Neural cell (in vitro differentiated cells): ENCODE results near the gene RBFOX2. TPM values are rescaled to one million over a fixed set of nuclear protein-coding genes. Genes with fewer than 3 reads are reported as not detected.
"Not testable (repeated sequence)": the region's sequence is repeated elsewhere in the genome, so short reads cannot be mapped to it uniquely, and the experiment has no call there.

Source experiments
- H2AFZ ChIP-seq: fragments of 200-600, 300-800 bp; sonication (generic), shearing (Covaris generic); 2 replicates; pipeline ENCODE4 v1.6.0; 2014; ENCODE audit warnings: low read depth, mild to moderate bottlenecking, antibody characterized with exemption, low read length, moderate library complexity
- H3F3A ChIP-seq: fragments of 200-600 bp; shearing (Covaris generic); 2 replicates; pipeline ENCODE4 v1.6.1; 2016; ENCODE audit warnings: mild to moderate bottlenecking, moderate library complexity, mixed read lengths, antibody characterized with exemption, low read length; ENCODE audit not compliant: insufficient read depth, poor library complexity, severe bottlenecking
- H3K27ac ChIP-seq: fragments of 200-600, 300-800 bp; sonication (generic), shearing (Covaris generic); 2 replicates; pipeline ENCODE4 v1.5.1; 2014; ENCODE audit warnings: mild to moderate bottlenecking, low read length, moderate library complexity
- H3K27me3 ChIP-seq: fragments of 300-800, 200-600 bp; sonication (generic), shearing (Covaris generic); 2 replicates; pipeline ENCODE4 v1.6.0; 2014; ENCODE audit warnings: mild to moderate bottlenecking, low read depth, low read length, moderate library complexity; ENCODE audit not compliant: insufficient read depth
- H3K36me3 ChIP-seq: fragments of 300-800, 200-600 bp; sonication (generic), shearing (Covaris generic); 2 replicates; pipeline ENCODE4 v1.5.1; 2014; ENCODE audit warnings: mild to moderate bottlenecking, antibody characterized with exemption, low read length, moderate library complexity; ENCODE audit not compliant: insufficient read depth
- H3K4me2 ChIP-seq: fragments of 300-800, 200-600 bp; sonication (generic), shearing (Covaris generic); 2 replicates; pipeline ENCODE4 v1.6.0; 2014; ENCODE audit warnings: mild to moderate bottlenecking, low read length
- H3K4me3 ChIP-seq: fragments of 300-800, 200-600 bp; sonication (generic), shearing (Covaris generic); 2 replicates; pipeline ENCODE4 v1.5.1; 2014; ENCODE audit warnings: mild to moderate bottlenecking, low read length, moderate library complexity
- H3K79me2 ChIP-seq: fragments of 200-600 bp; shearing (Covaris generic); replicated peaks from 2 replicates; pipeline ENCODE4 v1.6.0; 2014; ENCODE audit warnings: mild to moderate bottlenecking, low read length, moderate library complexity; ENCODE audit not compliant: insufficient read depth
- H3K9ac ChIP-seq: fragments of 300-800, 200-600 bp; sonication (generic), shearing (Covaris generic); 2 replicates; pipeline ENCODE4 v1.6.1; 2016; ENCODE audit warnings: mild to moderate bottlenecking, low read length, mixed read lengths
- H3K9me2 ChIP-seq: fragments of 200-600 bp; shearing (Covaris generic); 2 replicates; pipeline ENCODE4 v1.6.1; 2016; ENCODE audit warnings: mild to moderate bottlenecking, low read length, mixed read lengths; ENCODE audit not compliant: insufficient read depth
- H3K9me3 ChIP-seq: fragments of 200-600, 300-800 bp; sonication (generic), shearing (Covaris generic); 2 replicates; pipeline ENCODE4 v1.6.1; 2016; ENCODE audit warnings: mild to moderate bottlenecking, mixed run types, low read length, moderate library complexity, mixed read lengths
- H4K20me1 ChIP-seq: fragments of 200-600 bp; shearing (Covaris generic); 2 replicates; pipeline ENCODE4 v1.6.1; 2016; ENCODE audit warnings: mild to moderate bottlenecking, mixed run types; ENCODE audit not compliant: insufficient read depth
- EP300 ChIP-seq: fragments of 450-650 bp; conservative IDR thresholded peaks from 2 replicates; pipeline ENCODE4 v1.6.1; 2014; ENCODE audit warnings: antibody characterized with exemption, mild to moderate bottlenecking, moderate library complexity; ENCODE audit not compliant: poor library complexity, severe bottlenecking
- EZH2 ChIP-seq: fragments of 200-600, 300-800 bp; shearing (Covaris generic), sonication (generic); IDR thresholded peaks from 2 replicates; pipeline ENCODE4 v1.6.1; 2014; ENCODE audit warnings: antibody characterized with exemption, low read length, borderline replicate concordance, mild to moderate bottlenecking; ENCODE audit not compliant: insufficient read depth, poor library complexity, severe bottlenecking
- MXI1 ChIP-seq: fragments of 450-650 bp; conservative IDR thresholded peaks from 2 replicates; pipeline ENCODE4 v1.6.1; 2014; ENCODE audit warnings: antibody characterized with exemption, mild to moderate bottlenecking; ENCODE audit not compliant: poor library complexity, severe bottlenecking
- POLR2AphosphoS5 ChIP-seq: IDR thresholded peaks from 2 replicates; pipeline ENCODE4 v1.6.1; 2012
- RAD21 ChIP-seq: fragments of 450-650 bp; conservative IDR thresholded peaks from 2 replicates; pipeline ENCODE4 v1.6.1; 2014; ENCODE audit warnings: antibody characterized with exemption, mild to moderate bottlenecking, moderate library complexity
- SMC3 ChIP-seq: fragments of 450-650 bp; conservative IDR thresholded peaks from 2 replicates; pipeline ENCODE4 v1.6.1; 2014; ENCODE audit warnings: antibody characterized with exemption, mild to moderate bottlenecking, moderate library complexity; ENCODE audit not compliant: poor library complexity
- TAF1 ChIP-seq: IDR thresholded peaks from 2 replicates; pipeline ENCODE4 v1.6.1; 2012; ENCODE audit warnings: low read depth
- polyA plus RNA-seq: library from polyadenylated mRNA; depleted of rRNA; stranded (reverse); fragments of >200 nt; gene quantifications from 2 replicates; pipeline ENCODE4 v1.2.3, GENCODE V29; 2014
- TF ChIP-seq, protein P1 (sequence below): fragments of 450-650 bp; IDR thresholded peaks from 2 replicates; pipeline ENCODE4 v1.5.1; 2014; ENCODE audit warnings: antibody characterized with exemption, mild to moderate bottlenecking, moderate library complexity; ENCODE audit not compliant: poor library complexity, severe bottlenecking
- TF ChIP-seq, protein P2 (sequence below): IDR thresholded peaks from 2 replicates; pipeline ENCODE4 v1.6.1; 2012; ENCODE audit warnings: borderline replicate concordance

RBFOX2 gene
- polyA plus RNA-seq, 1 donor from 2014 or later: 529 TPM

DNA sequence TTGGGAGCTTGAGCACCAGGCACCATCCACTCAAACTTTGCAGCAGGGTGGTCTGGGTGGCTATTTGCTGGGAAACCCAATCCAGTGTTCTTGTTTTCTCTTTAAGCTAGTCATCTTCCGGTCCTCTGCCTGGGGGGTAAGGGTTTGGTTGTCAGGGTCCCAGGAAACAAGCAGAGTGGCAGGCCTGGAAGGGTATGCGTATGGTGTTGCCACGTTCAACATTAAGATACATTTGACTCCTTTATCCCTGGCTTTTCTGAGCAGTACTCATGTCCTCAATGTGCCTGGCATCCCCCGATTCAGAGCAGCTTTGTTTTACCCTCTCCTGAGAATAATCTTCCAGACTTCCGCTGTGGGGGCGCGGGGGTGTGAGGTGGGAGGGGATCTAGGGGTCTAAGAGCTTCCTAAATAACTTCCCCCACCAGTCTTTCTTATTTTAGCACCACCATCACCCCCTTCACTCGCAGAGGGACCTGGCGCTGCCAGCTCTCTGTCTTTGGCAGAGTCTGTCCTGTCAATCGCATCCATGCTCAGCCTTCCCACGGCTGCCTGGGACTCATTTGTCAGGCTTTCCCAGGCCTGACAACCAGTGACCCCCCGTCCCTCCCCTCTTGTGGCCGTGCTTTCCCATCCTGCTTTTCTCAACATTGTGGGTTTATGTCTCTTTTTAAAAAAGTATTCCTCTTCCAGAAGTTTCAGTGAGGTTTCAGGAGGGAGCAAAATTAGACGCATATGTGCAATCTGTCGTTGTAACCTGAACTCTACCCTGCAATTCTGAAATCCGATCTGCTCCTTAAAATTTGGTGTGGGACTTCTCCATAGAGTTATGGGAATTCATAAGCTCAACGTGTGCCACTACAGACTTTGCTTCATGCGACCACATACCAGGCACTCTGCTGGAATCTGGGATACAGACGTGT is 27.0 kb upstream of the RBFOX2 start:
- H3K9me2 ChIP-seq: no peaks in the 10 kb centered on the region
- no peaks in the 10 kb centered on the region for H4K20me1 ChIP-seq
- H3F3A ChIP-seq: no peaks in the 10 kb centered on the region
- H3K27ac ChIP-seq: no peak overlapping the region
- no peak overlapping the region for H3K4me2 ChIP-seq
- H3K9me3 ChIP-seq: no peaks in the 10 kb centered on the region
- H3K79me2 ChIP-seq: no peaks in the 10 kb centered on the region
- TF ChIP-seq EP300 (no peak), MXI1 (no peak), POLR2AphosphoS5 (no peak), EZH2 (no peak), RAD21 (no peak), SMC3 (no peak), TAF1 (no peak)
- TF ChIP-seq, protein P1, sequence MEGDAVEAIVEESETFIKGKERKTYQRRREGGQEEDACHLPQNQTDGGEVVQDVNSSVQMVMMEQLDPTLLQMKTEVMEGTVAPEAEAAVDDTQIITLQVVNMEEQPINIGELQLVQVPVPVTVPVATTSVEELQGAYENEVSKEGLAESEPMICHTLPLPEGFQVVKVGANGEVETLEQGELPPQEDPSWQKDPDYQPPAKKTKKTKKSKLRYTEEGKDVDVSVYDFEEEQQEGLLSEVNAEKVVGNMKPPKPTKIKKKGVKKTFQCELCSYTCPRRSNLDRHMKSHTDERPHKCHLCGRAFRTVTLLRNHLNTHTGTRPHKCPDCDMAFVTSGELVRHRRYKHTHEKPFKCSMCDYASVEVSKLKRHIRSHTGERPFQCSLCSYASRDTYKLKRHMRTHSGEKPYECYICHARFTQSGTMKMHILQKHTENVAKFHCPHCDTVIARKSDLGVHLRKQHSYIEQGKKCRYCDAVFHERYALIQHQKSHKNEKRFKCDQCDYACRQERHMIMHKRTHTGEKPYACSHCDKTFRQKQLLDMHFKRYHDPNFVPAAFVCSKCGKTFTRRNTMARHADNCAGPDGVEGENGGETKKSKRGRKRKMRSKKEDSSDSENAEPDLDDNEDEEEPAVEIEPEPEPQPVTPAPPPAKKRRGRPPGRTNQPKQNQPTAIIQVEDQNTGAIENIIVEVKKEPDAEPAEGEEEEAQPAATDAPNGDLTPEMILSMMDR: no peak
- TF ChIP-seq, protein P2, sequence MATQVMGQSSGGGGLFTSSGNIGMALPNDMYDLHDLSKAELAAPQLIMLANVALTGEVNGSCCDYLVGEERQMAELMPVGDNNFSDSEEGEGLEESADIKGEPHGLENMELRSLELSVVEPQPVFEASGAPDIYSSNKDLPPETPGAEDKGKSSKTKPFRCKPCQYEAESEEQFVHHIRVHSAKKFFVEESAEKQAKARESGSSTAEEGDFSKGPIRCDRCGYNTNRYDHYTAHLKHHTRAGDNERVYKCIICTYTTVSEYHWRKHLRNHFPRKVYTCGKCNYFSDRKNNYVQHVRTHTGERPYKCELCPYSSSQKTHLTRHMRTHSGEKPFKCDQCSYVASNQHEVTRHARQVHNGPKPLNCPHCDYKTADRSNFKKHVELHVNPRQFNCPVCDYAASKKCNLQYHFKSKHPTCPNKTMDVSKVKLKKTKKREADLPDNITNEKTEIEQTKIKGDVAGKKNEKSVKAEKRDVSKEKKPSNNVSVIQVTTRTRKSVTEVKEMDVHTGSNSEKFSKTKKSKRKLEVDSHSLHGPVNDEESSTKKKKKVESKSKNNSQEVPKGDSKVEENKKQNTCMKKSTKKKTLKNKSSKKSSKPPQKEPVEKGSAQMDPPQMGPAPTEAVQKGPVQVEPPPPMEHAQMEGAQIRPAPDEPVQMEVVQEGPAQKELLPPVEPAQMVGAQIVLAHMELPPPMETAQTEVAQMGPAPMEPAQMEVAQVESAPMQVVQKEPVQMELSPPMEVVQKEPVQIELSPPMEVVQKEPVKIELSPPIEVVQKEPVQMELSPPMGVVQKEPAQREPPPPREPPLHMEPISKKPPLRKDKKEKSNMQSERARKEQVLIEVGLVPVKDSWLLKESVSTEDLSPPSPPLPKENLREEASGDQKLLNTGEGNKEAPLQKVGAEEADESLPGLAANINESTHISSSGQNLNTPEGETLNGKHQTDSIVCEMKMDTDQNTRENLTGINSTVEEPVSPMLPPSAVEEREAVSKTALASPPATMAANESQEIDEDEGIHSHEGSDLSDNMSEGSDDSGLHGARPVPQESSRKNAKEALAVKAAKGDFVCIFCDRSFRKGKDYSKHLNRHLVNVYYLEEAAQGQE: no peak
- H3K9ac ChIP-seq: no peak overlapping the region
- no peak overlapping the region for H2AFZ ChIP-seq
- no peaks in the 10 kb centered on the region for H3K36me3 ChIP-seq
- H3K4me3 ChIP-seq: no peak overlapping the region
- no peaks in the 10 kb centered on the region for H3K27me3 ChIP-seq

DNA sequence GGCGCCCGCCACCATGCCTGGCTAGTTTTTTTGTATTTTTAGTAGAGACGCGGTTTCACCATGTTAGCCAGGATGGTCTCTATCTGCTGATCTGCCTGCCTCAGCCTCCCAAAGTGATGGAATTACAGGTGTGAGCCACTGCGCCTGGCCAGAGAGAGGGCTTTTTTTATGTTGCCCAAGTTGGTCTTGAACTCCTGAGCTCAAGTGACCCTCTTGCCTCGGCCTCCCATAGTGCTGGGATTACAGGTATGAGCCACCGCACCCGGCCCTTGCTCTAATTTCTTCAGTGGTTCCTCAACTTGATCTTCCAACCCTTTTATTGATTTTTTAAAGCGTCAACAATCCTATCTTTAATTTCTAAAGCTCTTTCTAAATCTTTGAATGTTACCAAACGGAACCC is 25.8 kb upstream of the RBFOX2 start:
- not testable (repeated sequence) for H3K27me3 ChIP-seq, H2AFZ ChIP-seq, H3F3A ChIP-seq, H4K20me1 ChIP-seq, H3K9ac ChIP-seq, H3K79me2 ChIP-seq, H3K4me2 ChIP-seq, H3K9me3 ChIP-seq, H3K36me3 ChIP-seq, H3K9me2 ChIP-seq, H3K27ac ChIP-seq, H3K4me3 ChIP-seq
